Retina (tissue), 1 donor: ENCODE measurements around the gene GOLGA8A.
"Not testable (repeated sequence)": the region's sequence is repeated elsewhere in the genome, so short reads cannot be mapped to it uniquely, and the experiment has no call there.

Experiments used
- DNase-seq: peaks from one replicate; pipeline ENCODE4 v3.0.0-alpha.2; 2016

Gene GOLGA8A

GRCh38 chr15:34437687-34438086, at the start of gene GOLGA8A:
GOLGA8A (minus strand) TSS chr15:34437808; CDS start chr15:34389691, 48,117 bp downstream.
- DNase-seq, result peak; percentile 80

- no peak for DNase-seq
Observed at GRCh38 chr15:34483644-34484043, 46.0 kb upstream of the GOLGA8A start.

- no peak for DNase-seq
Observed at GRCh38 chr15:34481370-34481769, 43.8 kb upstream of the GOLGA8A start.

- no peak for DNase-seq
Observed at GRCh38 chr15:34473840-34474239, 36.2 kb upstream of the GOLGA8A start.

- DNase-seq, result no peak
Observed at GRCh38 chr15:34472947-34473346, 35.3 kb upstream of the GOLGA8A start.

- DNase-seq, result no peak
Observed at GRCh38 chr15:34470892-34471291, 33.3 kb upstream of the GOLGA8A start.

GRCh38 chr15:34470091-34470490, 32.5 kb upstream of the GOLGA8A start:
- no peak for DNase-seq

GRCh38 chr15:34461730-34462129, 24.1 kb upstream of the GOLGA8A start:
- DNase-seq, result no peak

GRCh38 chr15:34460451-34460850, 22.8 kb upstream of the GOLGA8A start:
- DNase-seq, result no peak

GRCh38 chr15:34456658-34457057, 19.1 kb upstream of the GOLGA8A start:
- no peak for DNase-seq

- no peak for DNase-seq
Observed at GRCh38 chr15:34442891-34443290, 5.3 kb upstream of the GOLGA8A start.

GRCh38 chr15:34439878-34440277, 2.3 kb upstream of the GOLGA8A start:
- no peak for DNase-seq

GRCh38 chr15:34436956-34437442, 609 bp downstream of the GOLGA8A start:
- DNase-seq, result no peak

GRCh38 chr15:34436126-34436955, 1.3 kb downstream of the GOLGA8A start:
- DNase-seq, result peak; percentile 77

GRCh38 chr15:34435658-34436057, 1.9 kb downstream of the GOLGA8A start:
- peak; percentile 11 for DNase-seq

- no peak for DNase-seq
Observed at GRCh38 chr15:34434627-34435305, 2.8 kb downstream of the GOLGA8A start.

GRCh38 chr15:34433956-34434626, 3.5 kb downstream of the GOLGA8A start:
- not testable (repeated sequence) for DNase-seq

- DNase-seq, result not testable (repeated sequence)
Observed at GRCh38 chr15:34430642-34431041, 7.0 kb downstream of the GOLGA8A start.

GRCh38 chr15:34423425-34424090, 14.1 kb downstream of the GOLGA8A start:
- not testable (repeated sequence) for DNase-seq

GRCh38 chr15:34420953-34421352, 16.7 kb downstream of the GOLGA8A start:
- not testable (repeated sequence) for DNase-seq

GRCh38 chr15:34418435-34418834, 19.2 kb downstream of the GOLGA8A start:
- not testable (repeated sequence) for DNase-seq

- DNase-seq, result not testable (repeated sequence)
Observed at GRCh38 chr15:34409511-34409910, 28.1 kb downstream of the GOLGA8A start.

GRCh38 chr15:34408973-34409372, 28.6 kb downstream of the GOLGA8A start:
- not testable (repeated sequence) for DNase-seq
